GM12892 (cell line): ENCODE results near the gene PDZK1.

ENCODE experiments used
- POLR2A ChIP-seq: IDR thresholded peaks from 2 replicates; pipeline ENCODE4 v1.6.1; 2011; ENCODE audit warnings: low read depth, low read length, control low read depth
- POLR2AphosphoS5 ChIP-seq: IDR thresholded peaks from 2 replicates; pipeline ENCODE4 v1.6.1; 2011; ENCODE audit warnings: low read depth, low read length, control low read depth
- TAF1 ChIP-seq: IDR thresholded peaks from 2 replicates; pipeline ENCODE4 v1.6.1; 2011; ENCODE audit warnings: low read depth, mild to moderate bottlenecking, control low read depth, low read length, borderline replicate concordance

DNA sequence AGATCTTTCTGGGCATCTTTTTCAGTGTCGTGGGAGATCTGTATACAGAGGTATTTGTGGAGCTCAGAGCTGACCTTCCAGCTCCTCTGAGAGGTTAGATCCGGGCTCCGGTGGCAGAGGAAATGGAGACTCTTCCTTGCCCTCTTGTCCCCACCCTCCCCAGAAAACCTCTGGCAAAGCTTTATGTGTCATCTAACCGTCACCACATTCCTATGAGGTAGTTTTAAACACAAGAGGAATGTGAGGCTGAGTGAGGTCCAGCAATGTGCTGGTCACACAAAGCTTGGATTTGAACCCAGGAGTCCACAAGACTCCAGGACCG is 13.3 kb upstream of the PDZK1 start:
- TF ChIP-seq POLR2AphosphoS5 (no peak), TAF1 (no peak), POLR2A (no peak)
